ENCODE measurements around the gene NUBPL. TPM values are rescaled to one million over a fixed set of nuclear protein-coding genes. Genes with fewer than 3 reads are reported as not detected.
"Not testable (repeated sequence)": the region's sequence is repeated elsewhere in the genome, so short reads cannot be mapped to it uniquely, and the experiment has no call there.

The NUBPL gene
- total and polyA plus RNA-seq, 5 donors from 2014 or later: 4.2 to 9.9 (median 7.8) TPM

DNA sequence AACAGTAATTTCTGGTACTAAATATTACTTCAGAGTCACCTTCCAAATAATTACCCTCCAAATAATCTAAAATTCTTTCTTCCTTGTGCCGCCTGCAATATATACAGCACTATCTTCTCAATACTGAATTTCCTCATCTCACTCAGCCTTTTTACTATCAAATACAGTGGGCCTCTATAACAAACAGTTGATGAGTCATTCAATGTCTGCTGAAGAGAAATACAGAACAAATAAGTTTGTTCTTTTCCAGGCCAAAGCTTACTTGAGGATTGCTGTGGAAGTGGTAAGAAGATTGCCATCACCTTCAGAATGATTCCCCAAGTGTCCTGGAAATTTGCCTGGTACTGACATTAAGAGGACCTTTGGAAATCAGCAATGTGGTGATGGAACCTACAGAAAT lies 297.7 kb downstream of the NUBPL start:
- Mint-ChIP-seq H3K27me3 (no peaks in the 10 kb centered on the region), H3K9me3 (peaks cover 1 to 11% (median 4%) of the 10 kb centered on the region in 7 donors)
- H3K9me3 ChIP-seq (ENCODE audit: control insufficient read depth in 2 of 2, low read length in 2 of 2): no peaks in the 10 kb centered on the region

GRCh38 chr14:31864937-31865855 lies 304.0 kb downstream of the NUBPL start:
- Histone ChIP-seq H3K4me1 (ENCODE audit: control insufficient read depth, insufficient read depth, low read length, poor library complexity, severe bottlenecking) (peaks cover 7% of the 10 kb centered on the region), H3K27me3 (ENCODE audit: control insufficient read depth, insufficient read depth, low read length) (no peaks in the 10 kb centered on the region), H3K9me3 (ENCODE audit: control insufficient read depth in 2 of 2, low read length in 2 of 2) (peaks cover 0 to 5% of the 10 kb centered on the region in 2 experiments), H3K36me3 (ENCODE audit: control insufficient read depth, insufficient read depth, low read length) (no peaks in the 10 kb centered on the region), H3K4me3 (ENCODE audit: low read depth, low read length) (no peak overlapping the region), H3K27ac (ENCODE audit: insufficient read depth, low read length, poor library complexity, severe bottlenecking) (no peak overlapping the region)
- peaks cover 0 to 35% (median 11%) of the 10 kb centered on the region in 4 donors for H3K4me1 Mint-ChIP-seq
- peaks cover 7% of the 10 kb centered on the region for H3K36me3 Mint-ChIP-seq
- H3K9me3 Mint-ChIP-seq: peaks cover 4 to 23% (median 7%) of the 10 kb centered on the region in 7 donors
- no peaks in the 10 kb centered on the region for H3K27me3 Mint-ChIP-seq
- H3K27ac Mint-ChIP-seq: no peak overlapping the region
- H3K4me3 Mint-ChIP-seq: no peak overlapping the region
- DNase-seq (no peak), ATAC-seq (ENCODE audit: low read depth in 2 of 2) (no peak)

More for the DNA sequence above, 297.7 kb downstream of the NUBPL start:
- Mint-ChIP-seq H3K36me3 (peaks cover 46% of the 10 kb centered on the region), H3K4me3 (no peak overlapping the region), H3K27ac (no peak overlapping the region), H3K4me1 (peaks cover 0 to 2% (median 0%) of the 10 kb centered on the region in 4 donors)
- Histone ChIP-seq H3K27ac (ENCODE audit: insufficient read depth, low read length, poor library complexity, severe bottlenecking) (no peak overlapping the region), H3K36me3 (ENCODE audit: control insufficient read depth, insufficient read depth, low read length) (no peaks in the 10 kb centered on the region), H3K4me3 (ENCODE audit: low read depth, low read length) (no peak overlapping the region), H3K27me3 (ENCODE audit: control insufficient read depth, insufficient read depth, low read length) (no peaks in the 10 kb centered on the region), H3K4me1 (ENCODE audit: control insufficient read depth, insufficient read depth, low read length, poor library complexity, severe bottlenecking) (no peaks in the 10 kb centered on the region)
- DNase-seq (no peak), ATAC-seq (ENCODE audit: low read depth in 2 of 2) (no peak)

DNA sequence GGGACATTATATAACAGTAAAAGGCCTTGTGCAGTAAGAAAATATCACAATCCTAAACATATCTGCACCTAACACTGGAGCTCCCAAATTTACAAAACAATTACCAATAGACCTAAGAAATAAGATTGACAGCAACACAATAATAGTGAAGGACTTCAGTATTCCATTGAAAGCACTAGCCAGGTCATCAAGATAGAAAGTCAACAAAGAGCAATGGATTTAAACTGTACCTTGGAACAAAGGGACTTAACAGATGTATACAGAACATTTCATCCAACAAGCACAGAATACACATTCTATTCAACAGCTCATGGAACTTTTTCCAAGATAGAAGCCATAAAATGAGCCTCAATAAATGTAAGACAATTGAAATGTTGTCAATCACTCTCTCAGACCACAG lies 306.4 kb downstream of the NUBPL start:
- no peaks in the 10 kb centered on the region for H3K27me3 Mint-ChIP-seq
- peaks cover 7% of the 10 kb centered on the region for H3K4me1 ChIP-seq (ENCODE audit: control insufficient read depth, insufficient read depth, low read length, poor library complexity, severe bottlenecking)
- H3K4me3 Mint-ChIP-seq: peak overlapping the region in 2 of 4 donors; percentile 80 to 83

DNA sequence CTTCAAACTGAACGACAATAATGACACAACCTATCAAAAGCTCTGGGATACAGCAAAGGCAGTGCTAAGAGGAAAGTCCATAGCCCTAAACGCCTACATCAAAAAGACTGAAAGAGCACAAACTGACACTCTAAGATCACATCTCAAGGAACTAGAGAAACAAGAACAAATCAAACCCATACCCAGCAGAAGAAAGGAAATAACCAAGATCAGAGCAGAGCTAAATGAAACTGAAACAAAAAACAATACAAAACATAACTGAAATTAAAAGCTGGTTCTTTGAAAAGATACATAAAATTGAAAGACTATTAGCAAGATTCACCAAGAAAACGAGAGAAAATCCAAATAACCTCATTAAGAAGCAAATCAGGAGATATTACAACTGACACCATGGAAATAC lies 306.9 kb downstream of the NUBPL start:
- peak overlapping the region; percentile 77 for H3K4me3 ChIP-seq (ENCODE audit: low read depth, low read length)
- H3K36me3 ChIP-seq (ENCODE audit: control insufficient read depth, insufficient read depth, low read length); ATAC-seq (ENCODE audit: low read depth in 2 of 2); H3K4me1 ChIP-seq (ENCODE audit: control insufficient read depth, insufficient read depth, low read length, poor library complexity, severe bottlenecking); H3K36me3 Mint-ChIP-seq; H3K27me3 Mint-ChIP-seq; H3K27me3 ChIP-seq (ENCODE audit: control insufficient read depth, insufficient read depth, low read length); H3K9me3 ChIP-seq (ENCODE audit: control insufficient read depth in 2 of 2, low read length in 2 of 2): not testable (repeated sequence)
- H3K4me3 Mint-ChIP-seq: peak overlapping the region in 2 of 4 donors; percentile 80 to 83
- peaks cover 0 to 35% (median 11%) of the 10 kb centered on the region in 4 donors for H3K4me1 Mint-ChIP-seq
- peak overlapping the region in 2 of 3 donors; percentile 79 to 93 for H3K27ac Mint-ChIP-seq
- peaks cover 3 to 18% (median 8%) of the 10 kb centered on the region in 7 donors for H3K9me3 Mint-ChIP-seq
- H3K27ac ChIP-seq (ENCODE audit: insufficient read depth, low read length, poor library complexity, severe bottlenecking): peak overlapping the region; percentile 67
- peak in 2 of 3 donors; percentile 32 to 57 for DNase-seq

More for the DNA sequence above, 306.4 kb downstream of the NUBPL start:
- ATAC-seq (ENCODE audit: low read depth in 2 of 2): no peak
- Histone ChIP-seq H3K36me3 (ENCODE audit: control insufficient read depth, insufficient read depth, low read length) (no peaks in the 10 kb centered on the region), H3K4me3 (ENCODE audit: low read depth, low read length) (no peak overlapping the region), H3K27ac (ENCODE audit: insufficient read depth, low read length, poor library complexity, severe bottlenecking) (no peak overlapping the region), H3K9me3 (ENCODE audit: control insufficient read depth in 2 of 2, low read length in 2 of 2) (peaks cover 0 to 5% of the 10 kb centered on the region in 2 experiments), H3K27me3 (ENCODE audit: control insufficient read depth, insufficient read depth, low read length) (no peaks in the 10 kb centered on the region)
- Mint-ChIP-seq H3K9me3 (peaks cover 3 to 20% (median 8%) of the 10 kb centered on the region in 7 donors), H3K36me3 (peaks cover 4% of the 10 kb centered on the region), H3K27ac (peak overlapping the region in 2 of 3 donors; percentile 79 to 93), H3K4me1 (peaks cover 0 to 35% (median 11%) of the 10 kb centered on the region in 4 donors)
- DNase-seq: no peak

DNA sequence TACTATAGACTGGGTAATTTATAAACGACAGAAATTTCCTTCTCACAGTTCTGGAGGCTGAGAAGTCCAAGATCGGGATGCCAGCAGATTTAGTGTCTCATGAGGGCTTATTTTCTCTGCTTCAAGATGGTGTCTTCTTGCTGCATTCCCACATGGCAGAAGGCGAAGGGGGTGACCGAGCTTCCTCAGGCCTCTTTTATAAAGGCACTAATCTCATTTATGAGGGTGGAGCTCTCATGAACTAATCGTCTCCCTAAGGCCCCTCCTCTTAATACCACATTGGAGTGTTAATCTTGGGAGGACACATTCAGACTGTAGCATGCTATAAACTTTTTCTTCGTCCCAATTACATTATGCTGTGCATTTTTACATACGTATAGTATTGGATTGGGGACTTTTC lies 315.5 kb downstream of the NUBPL start:
- no peak overlapping the region for H3K27ac Mint-ChIP-seq
- ATAC-seq (ENCODE audit: low read depth in 2 of 2): no peak
- H3K36me3 Mint-ChIP-seq: no peaks in the 10 kb centered on the region
- no peak overlapping the region for H3K4me3 Mint-ChIP-seq
- Histone ChIP-seq H3K36me3 (ENCODE audit: control insufficient read depth, insufficient read depth, low read length) (no peaks in the 10 kb centered on the region), H3K27me3 (ENCODE audit: control insufficient read depth, insufficient read depth, low read length) (no peaks in the 10 kb centered on the region), H3K27ac (ENCODE audit: insufficient read depth, low read length, poor library complexity, severe bottlenecking) (no peak overlapping the region), H3K4me1 (ENCODE audit: control insufficient read depth, insufficient read depth, low read length, poor library complexity, severe bottlenecking) (no peaks in the 10 kb centered on the region), H3K9me3 (ENCODE audit: control insufficient read depth in 2 of 2, low read length in 2 of 2) (no peaks in the 10 kb centered on the region), H3K4me3 (ENCODE audit: low read depth, low read length) (no peak overlapping the region)
- no peak for DNase-seq
- H3K27me3 Mint-ChIP-seq: peaks cover 2% of the 10 kb centered on the region
- H3K4me1 Mint-ChIP-seq: peaks cover 0 to 2% (median 0%) of the 10 kb centered on the region in 4 donors
- peaks cover 0 to 4% (median 0%) of the 10 kb centered on the region in 7 donors for H3K9me3 Mint-ChIP-seq

DNA sequence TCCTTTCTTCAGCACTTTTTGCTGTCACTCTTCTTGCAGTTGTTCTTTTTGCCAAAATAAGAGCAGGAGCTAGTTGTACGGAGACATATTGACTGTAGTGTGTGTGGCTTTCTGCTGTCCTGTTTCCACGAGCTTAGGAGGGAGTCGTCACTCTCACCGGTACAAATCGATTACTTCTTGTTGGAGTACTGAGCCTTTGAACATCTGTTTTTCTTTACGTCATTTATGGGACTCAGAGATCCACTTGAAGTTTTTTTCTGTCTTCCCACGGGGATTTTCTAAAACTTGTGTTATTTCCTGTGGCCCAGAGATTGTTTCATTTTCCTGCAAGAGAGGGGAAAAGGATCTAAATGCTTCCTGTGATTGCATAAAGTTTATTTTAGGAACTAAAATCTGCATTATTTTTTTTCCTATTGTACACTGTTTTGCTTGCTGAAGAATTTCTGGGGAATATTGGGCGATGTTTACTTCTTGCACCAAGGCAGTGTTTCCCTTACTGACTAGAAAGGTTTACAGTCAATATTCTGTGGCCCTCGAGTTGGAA lies 316.1 kb downstream of the NUBPL start:
- no peak overlapping the region for H3K4me3 Mint-ChIP-seq
- no peak for ATAC-seq (ENCODE audit: low read depth in 2 of 2)

GRCh38 chr14:31879661-31880348 lies 318.6 kb downstream of the NUBPL start:
- H3K4me1 Mint-ChIP-seq: peaks cover 0 to 2% (median 0%) of the 10 kb centered on the region in 4 donors
- H3K27ac Mint-ChIP-seq: no peak overlapping the region
- DNase-seq: no peak
- Histone ChIP-seq H3K4me3 (ENCODE audit: low read depth, low read length) (no peak overlapping the region), H3K36me3 (ENCODE audit: control insufficient read depth, insufficient read depth, low read length) (no peaks in the 10 kb centered on the region), H3K9me3 (ENCODE audit: control insufficient read depth in 2 of 2, low read length in 2 of 2) (no peaks in the 10 kb centered on the region), H3K27ac (ENCODE audit: insufficient read depth, low read length, poor library complexity, severe bottlenecking) (no peak overlapping the region), H3K4me1 (ENCODE audit: control insufficient read depth, insufficient read depth, low read length, poor library complexity, severe bottlenecking) (no peaks in the 10 kb centered on the region), H3K27me3 (ENCODE audit: control insufficient read depth, insufficient read depth, low read length) (no peaks in the 10 kb centered on the region)
- no peaks in the 10 kb centered on the region for H3K36me3 Mint-ChIP-seq
- H3K9me3 Mint-ChIP-seq: peaks cover 0 to 2% (median 0%) of the 10 kb centered on the region in 7 donors
- no peak overlapping the region for H3K4me3 Mint-ChIP-seq
- H3K27me3 Mint-ChIP-seq: peaks cover 4% of the 10 kb centered on the region
- no peak for ATAC-seq (ENCODE audit: low read depth in 2 of 2)

More for the DNA sequence above, 316.1 kb downstream of the NUBPL start:
- H3K36me3 Mint-ChIP-seq: no peaks in the 10 kb centered on the region
- Histone ChIP-seq H3K9me3 (ENCODE audit: control insufficient read depth in 2 of 2, low read length in 2 of 2) (no peaks in the 10 kb centered on the region), H3K27ac (ENCODE audit: insufficient read depth, low read length, poor library complexity, severe bottlenecking) (no peak overlapping the region), H3K4me1 (ENCODE audit: control insufficient read depth, insufficient read depth, low read length, poor library complexity, severe bottlenecking) (no peaks in the 10 kb centered on the region), H3K27me3 (ENCODE audit: control insufficient read depth, insufficient read depth, low read length) (no peaks in the 10 kb centered on the region), H3K36me3 (ENCODE audit: control insufficient read depth, insufficient read depth, low read length) (no peaks in the 10 kb centered on the region), H3K4me3 (ENCODE audit: low read depth, low read length) (no peak overlapping the region)
- H3K4me1 Mint-ChIP-seq: peaks cover 0 to 2% (median 0%) of the 10 kb centered on the region in 4 donors
- no peak overlapping the region for H3K27ac Mint-ChIP-seq
- DNase-seq: no peak
- H3K9me3 Mint-ChIP-seq: peaks cover 0 to 4% (median 0%) of the 10 kb centered on the region in 7 donors
- H3K27me3 Mint-ChIP-seq: peaks cover 4% of the 10 kb centered on the region
